Measurements from ENCODE around the gene NPY. TPM values are rescaled to one million over a fixed set of nuclear protein-coding genes. Genes with fewer than 3 reads are reported as not detected.

NPY gene
- total and polyA plus RNA-seq, 2 of the 8 experiments (the other 6 are each of a cell fraction or from before 2014, with no cell fraction given), result 1.2 to 1.7 TPM

DNA sequence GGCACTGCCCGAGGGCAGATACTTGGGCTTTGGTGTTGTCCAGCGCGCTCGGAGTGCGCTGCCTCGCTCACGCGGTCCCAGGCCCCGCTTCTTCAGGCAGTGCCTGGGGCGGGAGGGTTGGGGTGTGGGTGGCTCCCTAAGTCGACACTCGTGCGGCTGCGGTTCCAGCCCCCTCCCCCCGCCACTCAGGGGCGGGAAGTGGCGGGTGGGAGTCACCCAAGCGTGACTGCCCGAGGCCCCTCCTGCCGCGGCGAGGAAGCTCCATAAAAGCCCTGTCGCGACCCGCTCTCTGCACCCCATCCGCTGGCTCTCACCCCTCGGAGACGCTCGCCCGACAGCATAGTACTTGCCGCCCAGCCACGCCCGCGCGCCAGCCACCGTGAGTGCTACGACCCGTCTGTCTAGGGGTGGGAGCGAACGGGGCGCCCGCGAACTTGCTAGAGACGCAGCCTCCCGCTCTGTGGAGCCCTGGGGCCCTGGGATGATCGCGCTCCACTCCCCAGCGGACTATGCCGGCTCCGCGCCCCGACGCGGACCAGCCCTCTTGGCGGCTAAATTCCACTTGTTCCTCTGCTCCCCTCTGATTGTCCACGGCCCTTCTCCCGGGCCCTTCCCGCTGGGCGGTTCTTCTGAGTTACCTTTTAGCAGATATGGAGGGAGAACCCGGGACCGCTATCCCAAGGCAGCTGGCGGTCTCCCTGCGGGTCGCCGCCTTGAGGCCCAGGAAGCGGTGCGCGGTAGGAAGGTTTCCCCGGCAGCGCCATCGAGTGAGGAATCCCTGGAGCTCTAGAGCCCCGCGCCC, at the start of gene NPY (continued):
- TF ChIP-seq ZNF274 (IDR thresholded peaks at IDR 0.05; ENCODE audit: borderline replicate concordance, extremely low read depth, low read length), result no peak
- no peak for TF ChIP-seq POLR2AphosphoS5 (IDR thresholded peaks at IDR 0.05; ENCODE audit: low read depth, low read length)
- no peak for TF ChIP-seq GABPA (IDR thresholded peaks at IDR 0.05; ENCODE audit: borderline replicate concordance, insufficient read depth, low read length)
- TF ChIP-seq EZH2 (IDR thresholded peaks at IDR 0.05; ENCODE audit: low read depth, low read length, severe bottlenecking), result peak; percentile 65
- no peak for TF ChIP-seq CEBPB (IDR thresholded peaks at IDR 0.05; ENCODE audit: low read depth, low read length)
- no peak for TF ChIP-seq SIX5 (IDR thresholded peaks at IDR 0.05; ENCODE audit: low read depth, low read length)
- TF ChIP-seq YY1 (IDR thresholded peaks at IDR 0.05; ENCODE audit: low read depth, low read length), result no peak
- TF ChIP-seq TAF1 (IDR thresholded peaks at IDR 0.05; ENCODE audit: low read depth, low read length), result no peak
- TF ChIP-seq KDM4A (IDR thresholded peaks at IDR 0.05; ENCODE audit: low read depth, low read length, severe bottlenecking), result peak; percentile 58
- TF ChIP-seq CBX5 (IDR thresholded peaks at IDR 0.05; ENCODE audit: low read depth, low read length), result no peak
- TF ChIP-seq RAD21 (IDR thresholded peaks at IDR 0.05 in 1 of 2, conservative IDR thresholded peaks at IDR 0.05 in 1 of 2; ENCODE audit: low read depth in 2 of 2, low read length in 2 of 2), result no peak
- TF ChIP-seq TAF7 (optimal IDR thresholded peaks at IDR 0.05; ENCODE audit: borderline replicate concordance, low read depth, low read length), result no peak
- TF ChIP-seq, protein P1, sequence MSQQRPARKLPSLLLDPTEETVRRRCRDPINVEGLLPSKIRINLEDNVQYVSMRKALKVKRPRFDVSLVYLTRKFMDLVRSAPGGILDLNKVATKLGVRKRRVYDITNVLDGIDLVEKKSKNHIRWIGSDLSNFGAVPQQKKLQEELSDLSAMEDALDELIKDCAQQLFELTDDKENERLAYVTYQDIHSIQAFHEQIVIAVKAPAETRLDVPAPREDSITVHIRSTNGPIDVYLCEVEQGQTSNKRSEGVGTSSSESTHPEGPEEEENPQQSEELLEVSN (IDR thresholded peaks at IDR 0.05), result peak; percentile 52
- no peak for TF ChIP-seq FOSL1 (IDR thresholded peaks at IDR 0.05; ENCODE audit: insufficient read depth, low read depth, low read length)
- TF ChIP-seq BACH1 (IDR thresholded peaks at IDR 0.05; ENCODE audit: low read length), result no peak
- no peak for TF ChIP-seq ASH2L (IDR thresholded peaks at IDR 0.05; ENCODE audit: low read length)
- TF ChIP-seq KDM5A (IDR thresholded peaks at IDR 0.05; ENCODE audit: low read length), result no peak
- no peak for TF ChIP-seq POU5F1 (IDR thresholded peaks at IDR 0.05; ENCODE audit: low read depth, low read length)
- TF ChIP-seq CBX8 (IDR thresholded peaks at IDR 0.05; ENCODE audit: borderline replicate concordance, low read depth, low read length), result no peak

Measured in H1 (cell line).